Skeletal muscle cell (primary cell): Measurements from ENCODE around the gene TRAK1.

Experiments
- DNase-seq: peaks from one replicate; pipeline ENCODE4 v3.0.0-alpha.2; 2010; ENCODE audit warnings: low read depth
- H3K4me3 ChIP-seq: 2 replicates; pipeline ENCODE4 v1.5.1; 2011; ENCODE audit warnings: low read depth, mild to moderate bottlenecking, control low read depth, low read length, moderate library complexity

TRAK1 gene

DNA sequence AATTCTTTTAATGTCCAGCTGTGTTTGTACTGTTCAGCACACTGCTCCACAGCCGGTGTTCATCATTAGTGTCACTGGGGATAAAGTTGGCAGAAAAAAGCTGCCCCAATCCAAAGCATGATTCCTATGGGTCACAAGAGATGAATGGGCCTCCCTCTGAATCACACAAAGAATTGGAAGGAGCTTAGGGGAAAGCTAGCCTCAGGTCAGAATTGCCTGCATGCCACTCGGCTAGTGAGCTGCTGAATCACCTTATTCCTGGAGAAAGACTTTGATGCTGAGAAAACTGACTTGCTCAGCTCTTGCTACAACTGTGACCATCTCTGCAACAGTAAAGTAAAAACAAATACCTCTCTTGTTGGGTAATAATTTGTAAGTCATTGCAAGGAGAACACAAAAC, 171.4 kb downstream of the TRAK1 start:
- peak; percentile 39 for DNase-seq

DNA sequence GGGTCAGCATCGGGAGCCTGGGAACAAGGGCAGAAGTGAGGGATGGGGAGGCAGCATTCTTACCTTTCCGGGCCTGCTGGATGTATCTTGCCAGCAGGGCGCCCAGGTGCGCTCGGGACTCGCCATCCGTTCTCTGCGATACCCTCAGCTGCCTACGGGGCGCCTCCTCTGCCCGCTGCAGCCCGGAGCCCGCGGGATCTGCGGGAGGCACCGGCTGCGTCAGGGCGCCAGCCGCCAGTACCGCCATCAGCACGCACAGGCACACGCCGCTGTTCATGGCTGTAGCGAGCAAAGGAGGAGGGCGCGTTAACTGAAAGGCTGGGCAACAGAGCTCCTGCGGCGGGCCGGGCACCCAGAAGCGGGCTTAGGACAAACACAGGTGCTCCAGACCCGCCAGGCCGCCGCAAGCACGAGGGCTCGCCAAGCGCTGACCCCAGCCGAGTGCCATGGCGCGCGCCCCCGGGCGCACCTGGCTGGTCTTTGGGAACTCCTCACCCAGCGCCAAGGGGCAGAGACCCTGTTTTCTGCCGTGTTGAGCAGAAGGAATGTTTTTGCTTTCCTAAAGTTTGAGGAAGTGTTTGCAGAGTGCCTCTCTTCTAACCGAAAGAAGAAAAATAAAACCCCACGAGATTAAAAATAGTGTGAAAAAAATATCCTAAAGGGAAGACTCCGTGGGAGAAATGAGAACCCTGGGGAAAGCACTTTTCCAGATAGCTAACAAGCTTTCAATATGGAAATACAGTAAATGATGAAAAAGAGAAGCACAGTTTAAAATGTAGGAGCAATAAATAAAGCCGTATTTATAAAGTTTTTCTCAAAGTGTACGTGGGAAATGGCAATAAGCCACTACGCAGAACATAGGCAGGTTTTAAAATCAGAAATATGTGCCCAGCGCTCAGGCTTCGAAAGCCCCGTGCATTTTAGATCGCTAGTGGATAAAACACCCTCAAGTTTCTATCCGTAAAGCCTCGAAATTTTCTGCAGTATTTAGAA, 172.5 kb downstream of the TRAK1 start:
- DNase-seq = no peak
- H3K4me3 ChIP-seq = peak overlapping the region; percentile 18

More for the DNA sequence above, 171.4 kb downstream of the TRAK1 start:
- no peak overlapping the region for H3K4me3 ChIP-seq

DNA sequence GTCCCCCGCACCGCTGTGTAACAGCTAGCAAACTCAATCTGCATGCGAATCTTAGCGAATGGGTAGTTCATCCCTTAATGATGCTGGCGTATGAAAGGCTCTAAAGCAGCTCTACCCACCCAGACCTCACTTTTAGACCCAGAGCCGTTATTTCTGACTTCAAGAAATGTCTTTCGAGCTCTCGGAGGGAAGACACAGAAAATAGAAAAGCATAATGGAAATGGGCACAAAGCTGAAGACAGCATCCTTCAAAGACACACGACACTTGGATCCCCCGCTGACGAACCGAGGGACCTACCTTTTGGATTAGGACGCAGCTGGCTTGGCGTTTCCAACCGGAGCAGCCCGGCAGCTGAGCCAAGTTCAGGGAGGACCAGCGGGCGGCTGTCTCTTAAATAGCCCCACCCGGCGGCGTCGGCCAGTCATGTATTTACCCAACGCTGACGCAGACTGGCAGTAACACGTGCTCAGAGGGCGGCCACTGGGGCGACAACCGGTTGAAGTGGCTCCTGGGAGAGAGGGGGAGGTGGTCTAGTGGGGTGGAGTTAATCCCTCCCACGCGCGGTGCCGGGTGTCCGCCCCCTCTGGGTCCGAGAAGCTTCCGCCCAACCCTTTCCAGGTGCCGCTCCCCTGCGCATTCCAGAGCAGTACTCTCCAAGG, 173.4 kb downstream of the TRAK1 start:
- DNase-seq = no peak
- H3K4me3 ChIP-seq = no peak overlapping the region

DNA sequence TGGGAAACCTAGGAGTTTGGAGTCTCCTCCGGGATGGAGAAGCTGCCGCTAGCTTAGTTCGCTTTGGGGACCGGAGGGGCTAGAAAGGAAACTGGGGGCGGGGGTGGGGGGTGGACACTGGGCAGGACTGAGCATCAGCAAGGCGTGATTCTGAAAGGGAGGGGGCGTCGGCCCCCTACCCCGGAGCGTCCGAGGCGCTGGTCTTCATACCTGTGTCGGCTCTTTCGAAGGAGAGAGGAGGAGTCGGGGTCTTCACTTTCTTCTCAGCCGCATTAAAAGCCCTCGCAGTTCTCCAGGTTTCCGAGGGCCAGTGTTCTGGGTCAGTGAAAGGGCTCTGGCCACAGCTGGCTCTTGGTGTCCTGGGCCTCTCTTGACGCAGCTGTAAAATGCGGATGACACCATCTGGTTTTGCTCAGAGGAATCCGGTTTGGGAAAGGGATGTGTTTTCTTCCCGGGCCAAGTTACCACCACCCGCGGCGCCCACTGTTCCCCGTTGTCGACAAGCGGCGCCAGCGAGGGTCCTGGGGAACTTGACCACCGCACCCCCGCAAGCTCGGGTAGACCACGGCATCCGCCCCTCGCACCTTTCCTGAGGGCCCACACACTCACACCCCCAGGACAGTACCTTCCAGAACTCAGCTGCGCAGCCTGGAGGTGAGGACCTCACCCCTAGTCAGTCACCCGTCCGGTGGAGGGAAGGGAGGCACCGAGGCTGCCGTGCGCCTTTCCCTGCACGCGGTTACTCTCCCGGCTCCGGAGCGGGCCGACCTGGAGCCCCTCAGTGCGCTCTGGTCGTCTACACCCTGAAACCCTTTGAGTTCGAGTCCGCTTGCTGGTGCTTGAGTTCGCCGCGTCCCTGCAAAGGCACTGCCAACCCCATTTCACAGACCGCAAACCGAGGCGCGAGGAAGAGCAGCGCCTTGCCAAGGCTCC, 174.2 kb downstream of the TRAK1 start:
- DNase-seq = no peak
- H3K4me3 ChIP-seq = no peak overlapping the region

DNA sequence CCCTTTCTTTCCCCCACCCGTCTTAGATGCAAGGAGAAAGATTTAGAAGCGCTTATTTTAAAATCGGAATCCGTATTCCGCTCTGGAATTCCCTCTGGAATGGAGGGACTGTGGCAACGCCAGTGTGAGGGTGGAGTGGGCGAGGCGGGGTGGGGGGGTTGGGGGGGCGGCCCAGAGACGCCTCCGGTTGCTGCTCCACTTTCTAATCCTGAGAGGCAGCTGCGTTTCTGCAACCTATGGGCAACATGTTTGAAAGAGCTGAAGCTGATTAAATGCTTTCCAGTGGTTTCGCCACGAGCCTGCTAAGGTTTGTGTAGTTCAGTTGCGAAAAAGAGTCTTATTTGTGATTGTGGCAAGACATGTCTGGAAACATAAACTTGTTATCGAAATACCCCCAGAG, 174.9 kb downstream of the TRAK1 start, which contains the start of gene CCK:
TSS of gene CCK (minus strand) at position 101 of the 400 bp plus-strand sequence. CDS start 2,555 bp downstream, outside the sequence.
- no peak within 1 kb of the TSS for H3K4me3 ChIP-seq
- DNase-seq = no peak

DNA sequence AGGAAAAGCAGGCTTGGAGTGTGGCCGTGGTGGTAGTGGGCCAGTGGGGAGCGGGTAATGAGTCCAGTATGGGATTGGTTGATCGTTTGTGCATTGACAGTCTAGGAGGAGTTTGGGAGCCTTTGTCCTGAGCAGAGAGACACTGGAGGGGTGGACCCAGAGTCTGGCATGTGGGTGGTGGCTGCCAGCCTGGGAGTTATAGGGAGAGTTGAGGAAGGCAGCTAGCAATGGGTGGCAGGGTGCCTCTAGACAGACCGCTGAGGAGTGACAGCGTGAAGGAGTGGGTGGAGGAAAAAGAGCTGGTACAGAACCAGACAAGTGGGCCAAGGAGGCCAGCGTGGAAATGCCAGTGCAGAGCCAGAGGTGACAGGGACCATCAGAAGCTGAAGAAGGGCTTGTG, 176.7 kb downstream of the TRAK1 start:
- DNase-seq = no peak

DNA sequence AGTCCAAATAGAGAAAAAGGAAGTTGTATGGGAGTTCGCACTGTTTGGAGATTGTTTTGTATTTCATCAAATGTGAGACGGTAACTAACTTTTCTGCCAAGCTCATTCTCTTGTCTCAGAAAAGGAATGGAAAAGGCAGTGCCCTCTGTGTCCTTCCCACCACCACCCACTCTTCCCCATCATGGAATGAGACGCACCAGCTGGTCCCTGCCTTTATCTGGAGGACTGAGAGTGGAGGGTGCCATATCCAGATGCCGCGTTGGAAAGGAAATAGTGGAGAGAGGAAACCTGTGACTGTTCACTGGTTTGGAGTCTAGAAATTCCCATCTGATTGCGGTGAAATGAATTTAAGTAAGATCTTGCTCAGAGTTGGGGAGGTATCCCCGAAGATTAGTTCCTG, 178.5 kb downstream of the TRAK1 start:
- DNase-seq = no peak
- no peak overlapping the region for H3K4me3 ChIP-seq

More for the DNA sequence above, 176.7 kb downstream of the TRAK1 start:
- H3K4me3 ChIP-seq = no peak overlapping the region

DNA sequence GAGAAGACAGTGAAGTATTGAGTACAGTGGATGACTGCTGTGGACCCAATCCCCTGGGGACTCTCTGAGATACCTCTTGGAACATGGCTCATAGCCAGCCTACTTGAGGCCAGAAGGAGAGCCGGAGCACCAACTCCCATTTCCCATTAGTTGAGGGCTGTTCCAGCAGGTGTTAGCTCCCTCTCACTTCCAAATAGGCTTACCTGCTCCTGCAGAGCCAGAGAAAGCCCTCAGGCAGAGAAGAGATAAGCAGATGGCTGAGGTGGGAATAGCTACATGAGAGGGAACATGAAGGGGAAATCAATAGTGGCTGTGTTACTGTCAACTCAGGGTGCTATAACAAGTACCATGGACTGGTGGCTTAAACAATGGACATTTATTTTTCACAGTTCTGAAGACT, 179.4 kb downstream of the TRAK1 start:
- DNase-seq = no peak
- H3K4me3 ChIP-seq = no peak overlapping the region

DNA sequence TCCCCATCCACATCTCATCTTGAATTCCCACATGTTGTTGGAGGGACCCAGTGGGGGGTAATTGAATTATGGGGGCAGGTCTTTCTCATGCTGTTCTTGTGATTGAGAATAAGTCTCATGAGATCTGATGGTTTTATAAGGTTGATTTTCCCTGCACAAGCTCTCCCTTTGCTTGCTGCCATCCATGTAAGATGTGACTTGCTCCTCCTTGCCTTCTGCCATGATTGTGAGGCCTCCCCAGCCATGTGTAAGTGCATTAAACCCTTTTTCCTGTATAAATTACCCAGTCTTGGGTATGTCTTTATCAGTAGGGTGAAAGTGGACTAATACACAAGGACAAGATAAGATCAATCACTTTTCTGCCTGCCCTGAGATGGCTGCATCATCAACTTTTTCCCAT, 180.6 kb downstream of the TRAK1 start:
- no peak for DNase-seq
- no peak overlapping the region for H3K4me3 ChIP-seq

DNA sequence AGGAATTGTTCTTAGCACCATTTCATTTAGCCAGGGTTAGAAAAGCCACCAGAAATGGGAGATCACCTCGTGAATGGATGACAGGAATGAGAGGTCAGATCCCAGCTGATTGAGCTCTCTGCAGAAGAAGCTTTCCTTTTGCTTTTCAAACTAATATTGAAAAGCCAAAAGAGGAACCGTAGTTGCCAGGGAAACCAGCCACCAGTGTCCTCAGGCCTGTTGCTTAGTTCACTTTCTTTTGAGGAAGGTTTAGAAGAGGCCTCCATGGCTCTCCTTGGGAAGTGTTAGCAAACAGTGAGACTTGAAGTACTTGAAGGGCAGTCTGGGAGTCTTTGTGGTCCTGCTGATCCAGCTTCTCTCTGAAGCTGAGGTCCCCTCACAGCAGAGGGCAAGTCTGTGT, 182.2 kb downstream of the TRAK1 start:
- no peak for DNase-seq
- H3K4me3 ChIP-seq = no peak overlapping the region

DNA sequence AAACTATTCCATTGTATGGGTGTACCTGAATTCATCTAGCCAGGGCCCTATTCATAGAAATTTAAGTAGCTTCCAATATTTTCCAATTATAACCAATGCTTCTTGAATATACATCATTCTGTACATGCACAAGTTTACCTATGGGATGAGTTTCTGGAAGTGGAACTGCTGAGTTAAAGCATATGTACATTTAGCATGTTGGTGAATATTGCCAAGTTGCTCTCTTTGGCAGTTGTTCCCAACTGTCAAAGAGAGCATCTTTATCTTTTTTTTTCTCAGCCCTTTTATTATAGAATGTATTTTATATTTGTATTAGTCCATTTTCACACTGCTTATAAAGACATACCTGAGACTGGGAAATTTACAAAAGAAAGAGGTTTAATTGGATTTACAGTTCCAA, 183.1 kb downstream of the TRAK1 start:
- DNase-seq = no peak
- no peak overlapping the region for H3K4me3 ChIP-seq

DNA sequence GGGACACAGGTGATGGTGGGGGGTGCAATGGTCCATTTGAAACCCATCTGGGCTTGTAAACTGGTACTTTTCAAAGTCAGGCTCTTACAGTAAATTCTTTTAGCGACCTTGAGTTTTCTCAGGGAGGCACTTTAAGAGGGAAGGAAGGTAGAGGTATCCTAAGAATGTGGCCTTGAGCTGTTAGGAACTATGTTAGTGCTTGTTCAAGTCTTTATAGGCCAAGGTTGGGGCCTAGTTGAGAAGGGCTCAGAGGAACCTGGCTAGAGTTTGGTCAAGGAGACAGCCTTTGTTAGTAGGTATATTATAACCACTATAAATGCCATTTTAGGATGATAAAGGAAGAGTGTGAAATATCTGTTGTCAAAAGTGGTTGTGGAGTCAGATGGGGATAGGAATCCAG, 184.1 kb downstream of the TRAK1 start:
- no peak overlapping the region for H3K4me3 ChIP-seq
- no peak for DNase-seq
